GM18498 (cell line): ENCODE measurements around the gene TRIM26.
"Not testable (repeated sequence)": the region's sequence is repeated elsewhere in the genome, so short reads cannot be mapped to it uniquely, and the experiment has no call there.

Source experiments
- ATAC-seq: cut with Tn5 transposase; IDR thresholded peaks from one replicate; pipeline ENCODE4 v1.9.1; 2021; ENCODE audit warnings: mild to moderate bottlenecking, moderate library complexity; ENCODE audit not compliant: unreplicated experiment

TRIM26 gene

GRCh38 chr6:30172681-30173080 lies 40.5 kb downstream of the TRIM26 start:
- ATAC-seq, result no peak

- ATAC-seq, result no peak
Measured at GRCh38 chr6:30171677-30172471, 41.3 kb downstream of the TRIM26 start.

DNA sequence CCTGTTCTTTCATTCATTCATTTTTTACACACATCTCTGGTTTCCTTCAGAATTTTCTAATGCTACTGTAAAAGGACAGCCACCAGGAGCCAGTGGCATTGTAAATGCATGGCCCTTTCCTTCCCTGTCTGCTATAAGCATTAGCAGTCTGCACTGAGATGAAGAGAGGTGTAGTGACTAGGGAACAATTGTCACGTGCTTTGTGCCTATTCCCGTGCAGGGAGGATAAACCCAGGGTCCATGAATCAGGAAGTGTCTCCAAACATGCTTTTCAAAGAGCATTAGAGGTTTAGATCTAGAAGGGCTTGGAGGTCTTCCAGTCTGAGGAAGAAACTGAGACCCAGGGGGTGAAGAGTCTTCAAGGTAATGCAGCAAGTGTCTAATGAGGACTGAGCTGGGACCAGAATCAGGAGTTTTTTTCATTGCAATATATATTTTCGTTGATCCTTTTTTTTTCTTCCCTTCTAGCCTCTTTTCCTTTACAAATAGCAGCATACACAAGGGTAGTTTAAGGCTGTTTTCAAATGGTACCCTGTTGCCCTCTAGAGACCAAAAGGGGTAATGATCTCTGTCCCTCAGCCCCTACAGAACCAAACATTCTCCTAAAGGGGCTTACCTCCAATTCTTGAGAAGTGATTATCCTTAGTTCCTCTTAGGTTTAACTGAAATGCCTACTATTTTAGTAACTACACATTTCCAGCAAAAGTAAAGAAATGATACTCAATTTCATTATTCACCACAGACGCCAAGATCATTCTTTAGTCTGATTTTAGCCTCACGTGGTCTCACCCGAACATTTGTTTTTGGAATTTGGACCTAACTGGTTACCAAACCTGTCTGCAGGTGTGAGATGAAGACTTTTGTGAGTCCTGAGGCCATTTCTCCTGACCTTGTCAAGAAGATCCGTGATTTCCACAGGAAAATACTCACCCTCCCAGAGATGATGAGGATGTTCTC lies 43.3 kb downstream of the TRIM26 start:
- ATAC-seq, result no peak

- no peak for ATAC-seq
Measured at GRCh38 chr6:30168741-30169140, 44.5 kb downstream of the TRIM26 start.

- ATAC-seq, result no peak
Measured at GRCh38 chr6:30167101-30167500, 46.1 kb downstream of the TRIM26 start.

GRCh38 chr6:30165238-30165637 lies 48.0 kb downstream of the TRIM26 start:
- not testable (repeated sequence) for ATAC-seq

GRCh38 chr6:30164714-30165113 lies 48.5 kb downstream of the TRIM26 start:
- ATAC-seq, result no peak

- ATAC-seq, result no peak
Measured at GRCh38 chr6:30163918-30164654, 49.1 kb downstream of the TRIM26 start.

- ATAC-seq, result no peak
Measured at GRCh38 chr6:30163090-30163917, 49.9 kb downstream of the TRIM26 start, which contains the start of gene TRIM15. Gene TRIM15, plus strand, starts transcription at chr6:30163546. Its CDS starts 139 bp downstream, at chr6:30163685.

GRCh38 chr6:30162265-30163089 lies 50.7 kb downstream of the TRIM26 start:
- no peak for ATAC-seq

DNA sequence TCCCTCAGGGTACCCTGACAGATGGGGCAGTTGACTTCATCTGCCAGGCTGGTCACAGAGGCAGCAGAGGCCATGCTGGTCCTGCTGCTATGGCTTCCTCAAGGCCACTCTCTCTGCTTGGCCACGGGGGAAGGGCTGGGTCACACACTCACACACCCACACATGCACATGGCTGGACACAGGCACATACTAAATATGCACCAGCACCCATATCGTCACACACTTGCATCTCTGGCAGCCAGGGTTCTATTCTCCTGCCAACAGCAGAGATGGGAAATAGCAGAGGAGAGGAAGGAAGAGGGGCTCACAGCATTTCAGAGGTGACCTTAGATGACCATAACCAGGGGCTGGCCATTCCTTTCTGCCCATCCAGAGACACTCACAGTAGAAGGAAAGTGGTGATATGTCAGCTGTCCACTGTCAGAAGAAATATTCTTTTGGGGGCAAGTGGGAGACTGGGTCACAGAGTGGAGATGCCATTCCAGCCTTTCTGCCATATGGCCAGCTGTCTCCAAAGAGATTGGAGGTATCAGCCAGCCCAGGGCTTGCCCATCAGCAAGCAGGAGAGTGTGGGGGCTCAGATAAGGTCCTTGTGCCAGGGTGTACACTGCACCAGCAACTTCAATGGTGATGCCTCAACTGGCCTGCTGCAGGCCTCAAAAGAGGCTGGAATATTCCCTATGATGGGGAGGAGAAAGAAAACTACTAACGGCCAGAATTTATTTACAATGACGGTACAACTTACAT lies 52.2 kb downstream of the TRIM26 start, which contains the start of gene TRIM10:
Gene TRIM10, minus strand, starts transcription at position 427 of the 747 bp plus-strand sequence. Its CDS starts 353 bp downstream, at position 74.
- ATAC-seq, result no peak

DNA sequence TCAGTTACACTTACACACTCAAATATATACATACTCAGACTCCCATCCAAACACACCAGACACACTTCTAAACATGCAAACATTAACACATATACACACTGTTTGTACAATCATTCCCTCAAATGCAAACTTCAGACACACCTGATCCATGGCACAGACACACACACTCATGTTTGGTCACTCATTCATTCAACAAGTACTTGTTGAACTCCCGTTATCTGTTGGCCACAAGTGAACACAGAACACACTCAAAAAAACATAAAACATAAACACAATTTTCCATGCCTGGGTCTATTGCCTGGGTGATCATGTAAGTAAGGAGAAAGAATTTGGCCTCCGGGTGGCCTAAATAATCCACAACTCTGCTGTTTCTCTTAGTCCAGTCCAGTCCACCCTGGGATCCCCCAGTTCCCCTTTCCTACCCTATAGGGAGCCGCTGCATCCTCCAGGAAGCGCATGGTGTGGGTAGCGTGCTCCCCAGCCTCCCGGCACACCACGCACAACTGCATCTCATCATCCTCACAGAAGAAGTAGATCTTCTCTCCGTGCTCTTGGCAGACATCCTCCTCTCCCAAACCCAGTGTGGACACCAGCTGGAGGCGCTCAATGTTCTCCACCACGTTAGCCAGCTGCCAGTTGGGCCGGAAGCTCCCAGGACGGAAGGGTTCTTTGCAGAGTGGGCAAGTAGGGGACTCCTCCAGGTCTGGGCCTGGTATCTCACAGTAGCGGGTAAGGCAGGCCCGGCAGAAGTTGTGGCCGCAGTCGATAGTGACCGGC lies 53.0 kb downstream of the TRIM26 start:
- no peak for ATAC-seq

DNA sequence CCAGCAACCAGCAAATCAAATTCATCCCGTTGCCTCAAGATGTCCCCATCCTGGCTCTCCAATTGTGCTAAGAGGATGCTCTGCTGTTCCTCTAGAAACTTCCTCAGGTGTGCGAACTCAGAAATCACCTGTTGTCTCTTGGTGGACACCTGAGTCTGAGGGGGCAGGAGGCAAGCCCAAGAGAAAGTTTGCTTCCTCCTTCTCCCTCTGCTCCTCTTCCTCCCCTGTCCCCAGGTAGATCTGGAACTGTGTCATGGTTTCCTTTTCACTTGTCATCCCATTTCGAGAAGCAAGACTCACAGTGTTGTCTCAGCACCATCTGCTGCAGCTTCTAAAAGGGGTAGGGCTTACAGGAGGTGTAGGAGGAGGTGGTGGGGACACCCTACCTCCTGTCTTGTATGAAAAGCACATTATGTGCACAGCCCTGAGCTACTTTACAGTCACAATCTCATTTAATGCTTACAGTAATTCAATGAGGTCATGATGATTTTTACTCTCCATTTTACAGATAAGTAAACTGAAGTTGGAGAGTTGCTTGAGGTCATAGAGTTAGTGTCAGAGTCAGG lies 54.6 kb downstream of the TRIM26 start:
- no peak for ATAC-seq

DNA sequence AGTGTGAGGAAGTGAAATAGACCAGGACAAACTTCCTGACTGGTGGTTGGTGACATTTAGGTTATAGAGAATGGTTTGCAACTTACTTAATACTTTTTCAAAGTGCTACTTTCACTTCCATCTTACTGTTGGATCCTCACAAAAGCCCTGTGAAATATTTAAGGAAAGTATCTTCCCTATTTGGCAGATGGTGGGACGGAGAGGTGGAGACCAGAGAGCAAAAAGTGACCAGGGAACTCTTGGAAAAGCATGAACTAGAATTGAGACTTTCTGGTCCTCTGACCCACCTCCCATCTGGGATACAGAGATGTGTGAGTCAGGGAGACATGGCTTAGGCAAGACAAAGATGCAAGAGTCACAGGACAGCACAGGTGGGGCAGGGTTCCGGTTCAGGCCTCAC lies 55.2 kb downstream of the TRIM26 start:
- no peak for ATAC-seq

DNA sequence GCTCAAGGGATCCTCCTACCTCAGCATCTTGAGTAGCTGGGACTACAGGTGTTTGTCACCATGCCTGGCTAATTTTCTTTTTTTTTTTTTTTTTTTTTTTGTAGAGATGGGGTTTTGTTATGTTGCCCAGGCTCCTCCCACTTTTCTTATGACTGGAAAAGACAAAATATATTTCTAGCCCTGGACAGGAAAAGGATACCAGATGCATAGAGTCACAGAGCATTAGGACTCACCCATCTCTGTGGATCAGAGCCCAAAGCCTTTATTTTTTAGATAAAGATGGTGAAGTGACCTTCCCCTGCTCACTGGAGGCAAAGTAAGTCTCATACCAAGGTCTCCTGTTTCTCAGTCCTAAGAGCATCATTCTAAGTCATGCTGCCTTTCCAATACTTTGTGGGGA lies 55.6 kb downstream of the TRIM26 start:
- no peak for ATAC-seq

GRCh38 chr6:30156774-30157173 lies 56.4 kb downstream of the TRIM26 start:
- no peak for ATAC-seq

DNA sequence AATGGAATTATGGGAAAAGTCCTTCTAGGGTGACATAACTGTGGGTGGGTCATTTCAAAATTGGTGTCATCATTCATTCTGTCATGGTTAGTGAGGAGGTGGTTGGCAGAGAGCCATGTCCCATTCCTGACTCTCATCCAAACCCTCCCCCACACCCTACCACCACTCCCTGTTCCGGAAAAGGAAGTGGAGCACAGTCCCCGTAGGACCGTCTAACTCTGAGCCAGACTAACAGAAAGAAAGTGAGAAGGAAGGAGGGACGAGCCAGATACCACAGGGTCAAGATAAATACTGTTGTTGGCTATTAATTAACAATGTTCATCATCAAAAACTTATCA lies 57.0 kb downstream of the TRIM26 start:
- no peak for ATAC-seq
